ENCODE measurements around the gene CATSPERB. TPM values are rescaled to one million over a fixed set of nuclear protein-coding genes. Genes with fewer than 3 reads are reported as not detected.
A peak's percentile ranks its signal among the peaks of the same experiment; 100 is the strongest.

The CATSPERB gene
- total and polyA plus RNA-seq, 9 of the 15 experiments (the other 6 are each of a cell fraction or from before 2014, with no cell fraction given): 0.05 to 1.4 (median 0.89) TPM

GRCh38 chr14:91614187-91614586 is 117.7 kb downstream of the CATSPERB start (continued):
- TF ChIP-seq ZNF592 (IDR thresholded peaks at IDR 0.05) (peak; percentile 49; the same call in 1 of the 2 replicates), EP400 (IDR thresholded peaks at IDR 0.05) (0 out of 2 replicates have a peak, but pooled peaks have one; percentile 32), MYC (IDR thresholded peaks at IDR 0.05; ENCODE audit: low read depth, low read length) (no peak), MYC (CRISPR knock-in tag; IDR thresholded peaks at IDR 0.05; ENCODE audit: borderline replicate concordance, low read depth) (no peak), ZNF77 (CRISPR knock-in tag; IDR thresholded peaks at IDR 0.05) (no peak), DMBX1 (CRISPR knock-in tag; IDR thresholded peaks at IDR 0.05; ENCODE audit: borderline replicate concordance) (0 out of 2 replicates have a peak, but pooled peaks have one; percentile 46), BRD9 (IDR thresholded peaks at IDR 0.05; ENCODE audit: low read depth, partially characterized antibody) (no peak), ZNF175 (CRISPR knock-in tag; IDR thresholded peaks at IDR 0.05; ENCODE audit: low read depth) (0 out of 2 replicates have a peak, but pooled peaks have one; percentile 30), MBD1 (CRISPR knock-in tag; IDR thresholded peaks at IDR 0.05) (no peak), MCM7 (IDR thresholded peaks at IDR 0.05) (no peak), HNRNPLL (IDR thresholded peaks at IDR 0.05; ENCODE audit: low read depth, low read length, poor library complexity, severe bottlenecking) (no peak), GABPA (tag; conservative IDR thresholded peaks at IDR 0.05; ENCODE audit: low read depth) (no peak), BRF1 (IDR thresholded peaks at IDR 0.05; ENCODE audit: borderline replicate concordance, extremely low read depth, insufficient read length) (no peak), KDM5B (IDR thresholded peaks at IDR 0.05; ENCODE audit: insufficient replicate concordance, low read depth, low read length) (no peak), ZNF280B (CRISPR knock-in tag; IDR thresholded peaks at IDR 0.05) (no peak), SMARCE1 (IDR thresholded peaks at IDR 0.05) (peak; percentile 80; the same call in 1 of the 2 replicates), USF1 (CRISPR knock-in tag; IDR thresholded peaks at IDR 0.05) (no peak), ZNF668 (CRISPR knock-in tag; IDR thresholded peaks at IDR 0.05) (no peak), SRSF7 (optimal IDR thresholded peaks at IDR 0.05; ENCODE audit: low read depth, low read length) (no peak), C11orf30 (IDR thresholded peaks at IDR 0.05; ENCODE audit: low read depth) (peak; percentile 98), NFE2L1 (tag; IDR thresholded peaks at IDR 0.05; ENCODE audit: borderline replicate concordance, low read depth) (peak; percentile 94), ZEB2 (IDR thresholded peaks at IDR 0.05) (peak; percentile 63; the same call in 1 of the 2 replicates)
